Measurements from ENCODE around the gene CDH26. TPM values are rescaled to one million over a fixed set of nuclear protein-coding genes. Genes with fewer than 3 reads are reported as not detected.

CDH26 gene
- not detected for polyA plus RNA-seq (2012; ENCODE audit: insufficient read depth, insufficient read length, low read depth)

- Histone ChIP-seq H3K9me3 (no peaks in the 10 kb centered on the region), H3K4me1 (no peaks in the 10 kb centered on the region), H3K36me3 (no peaks in the 10 kb centered on the region), H3K4me3 (ENCODE audit: low read depth, low read length) (no peak within 1 kb of the TSS), H3K27me3 (peaks cover 3% of the 10 kb centered on the region)
- DNase-seq = no peak
- no peak for TF ChIP-seq CTCF (IDR thresholded peaks at IDR 0.05; ENCODE audit: low read depth, low read length)
These were observed at the start of gene CDH26 for GRCh38 chr20:59958123-59958522. Gene CDH26 (plus strand): TSS chr20:59958423. CDS start chr20:59958727, 304 bp downstream.

- H3K4me1 ChIP-seq = no peaks in the 10 kb centered on the region
- H3K9me3 ChIP-seq = no peaks in the 10 kb centered on the region
- DNase-seq = no peak
- H3K4me3 ChIP-seq (ENCODE audit: low read depth, low read length) = no peak overlapping the region
- no peak for TF ChIP-seq CTCF (IDR thresholded peaks at IDR 0.05; ENCODE audit: low read depth, low read length)
- H3K36me3 ChIP-seq = no peaks in the 10 kb centered on the region
- peaks cover 3% of the 10 kb centered on the region for H3K27me3 ChIP-seq
These were observed 49.4 kb upstream of the CDH26 start for GRCh38 chr20:59908855-59909254.

GRCh38 chr20:59911041-59911440, 47.2 kb upstream of the CDH26 start:
- Histone ChIP-seq H3K36me3 (no peaks in the 10 kb centered on the region), H3K4me3 (ENCODE audit: low read depth, low read length) (no peak overlapping the region), H3K27me3 (peaks cover 3% of the 10 kb centered on the region), H3K9me3 (no peaks in the 10 kb centered on the region), H3K4me1 (no peaks in the 10 kb centered on the region)
- no peak for TF ChIP-seq CTCF (IDR thresholded peaks at IDR 0.05; ENCODE audit: low read depth, low read length)
- no peak for DNase-seq

GRCh38 chr20:59912609-59913008, 45.6 kb upstream of the CDH26 start:
- Histone ChIP-seq H3K9me3 (no peaks in the 10 kb centered on the region), H3K4me3 (ENCODE audit: low read depth, low read length) (no peak overlapping the region), H3K36me3 (no peaks in the 10 kb centered on the region), H3K4me1 (no peaks in the 10 kb centered on the region), H3K27me3 (peaks cover 3% of the 10 kb centered on the region)
- DNase-seq = no peak
- no peak for TF ChIP-seq CTCF (IDR thresholded peaks at IDR 0.05; ENCODE audit: low read depth, low read length)

GRCh38 chr20:59920944-59921343, 37.3 kb upstream of the CDH26 start:
- no peak for TF ChIP-seq CTCF (IDR thresholded peaks at IDR 0.05; ENCODE audit: low read depth, low read length)
- no peak overlapping the region for H3K4me3 ChIP-seq (ENCODE audit: low read depth, low read length)
- H3K36me3 ChIP-seq = no peaks in the 10 kb centered on the region
- no peak for DNase-seq
- no peaks in the 10 kb centered on the region for H3K4me1 ChIP-seq
- H3K9me3 ChIP-seq = no peaks in the 10 kb centered on the region
- H3K27me3 ChIP-seq = peaks cover 3% of the 10 kb centered on the region; the same call in 1 of the 2 replicates

GRCh38 chr20:59923514-59923913, 34.7 kb upstream of the CDH26 start:
- Histone ChIP-seq H3K4me3 (ENCODE audit: low read depth, low read length) (no peak overlapping the region), H3K27me3 (peaks cover 3% of the 10 kb centered on the region; the same call in 1 of the 2 replicates), H3K4me1 (no peaks in the 10 kb centered on the region), H3K36me3 (no peaks in the 10 kb centered on the region), H3K9me3 (no peaks in the 10 kb centered on the region)
- DNase-seq = no peak
- TF ChIP-seq CTCF (IDR thresholded peaks at IDR 0.05; ENCODE audit: low read depth, low read length) = no peak
